Karpas-422 (cell line): ENCODE results near the gene DSCAM. TPM values are rescaled to one million over a fixed set of nuclear protein-coding genes. Genes with fewer than 3 reads are reported as not detected.

Source experiments
- DNase-seq: peaks from one replicate; pipeline ENCODE4 v3.0.0-alpha.2; 2015
- H2AFZ ChIP-seq: fragments of 200-600 bp; sonication (generic); 2 replicates; pipeline ENCODE4 v1.6.1; 2014; ENCODE audit warnings: antibody characterized with exemption, low read length, mixed read lengths
- H3K27ac ChIP-seq: fragments of 200-600 bp; sonication (generic); 2 replicates; pipeline ENCODE4 v1.5.1; 2014; ENCODE audit warnings: mild to moderate bottlenecking, low read length, moderate library complexity
- H3K27me3 ChIP-seq: fragments of 200-600 bp; sonication (generic); 2 replicates; pipeline ENCODE4 v1.6.1; 2014; ENCODE audit warnings: low read length, mixed read lengths
- H3K36me3 ChIP-seq: fragments of 200-600 bp; sonication (generic); 2 replicates; pipeline ENCODE4 v1.6.1; 2014; ENCODE audit warnings: low read length, mixed read lengths; ENCODE audit not compliant: insufficient read depth
- H3K4me1 ChIP-seq: fragments of 200-600 bp; sonication (generic); 2 replicates; pipeline ENCODE4 v1.6.1; 2014; ENCODE audit warnings: mild to moderate bottlenecking, low read length, mixed read lengths
- H3K4me2 ChIP-seq: fragments of 200-600 bp; sonication (generic); 2 replicates; pipeline ENCODE4 v1.6.1; 2014; ENCODE audit warnings: low read length, low read depth, mild to moderate bottlenecking; ENCODE audit not compliant: poor library complexity, severe bottlenecking
- H3K4me3 ChIP-seq: fragments of 200-600 bp; sonication (generic); 2 replicates; pipeline ENCODE4 v1.5.1; 2014; ENCODE audit warnings: mild to moderate bottlenecking, antibody characterized with exemption, low read length, mixed read lengths
- H3K79me2 ChIP-seq: fragments of 200-600 bp; sonication (generic); 2 replicates; pipeline ENCODE4 v1.6.1; 2014; ENCODE audit warnings: mild to moderate bottlenecking, low read length, mixed read lengths
- H3K9ac ChIP-seq: fragments of 200-600 bp; sonication (generic); 2 replicates; pipeline ENCODE4 v1.6.0; 2014; ENCODE audit warnings: low read length
- H3K9me2 ChIP-seq: fragments of 200-600 bp; sonication (generic), shearing (Covaris generic); replicated peaks from 2 replicates; pipeline ENCODE4 v1.6.0; 2014; ENCODE audit warnings: mild to moderate bottlenecking, low read length, moderate library complexity; ENCODE audit not compliant: insufficient read depth
- H3K9me3 ChIP-seq: fragments of 300-700, 200-600 bp; sonication (generic); 2 replicates; pipeline ENCODE4 v1.6.1; 2014; ENCODE audit warnings: low read length, mixed read lengths
- H4K20me1 ChIP-seq: fragments of 200-600 bp; sonication (generic); 2 replicates; pipeline ENCODE4 v1.6.1; 2014; ENCODE audit warnings: mild to moderate bottlenecking, antibody characterized with exemption, low read length, low read depth; ENCODE audit not compliant: insufficient read depth
- total RNA-seq: library from RNA; depleted of rRNA; stranded (reverse); fragments of >200 nt; shearing (Covaris generic); gene quantifications from 2 replicates; pipeline ENCODE4 v1.2.3, GENCODE V29; 2014; ENCODE audit warnings: low replicate concordance

DSCAM gene
- total RNA-seq, 1 experiment from 2014 or later: not detected

GRCh38 chr21:40678681-40679284 is 168.2 kb downstream of the DSCAM start:
- Histone ChIP-seq H3K79me2 (no peaks in the 10 kb centered on the region), H4K20me1 (no peaks in the 10 kb centered on the region), H3K9ac (no peak overlapping the region), H3K4me1 (no peaks in the 10 kb centered on the region), H3K36me3 (no peaks in the 10 kb centered on the region), H3K27ac (no peak overlapping the region), H3K27me3 (no peaks in the 10 kb centered on the region), H3K9me2 (no peaks in the 10 kb centered on the region), H2AFZ (no peak overlapping the region), H3K4me2 (no peak overlapping the region), H3K9me3 (peaks cover 25% of the 10 kb centered on the region), H3K4me3 (no peak overlapping the region)
- DNase-seq: no peak

GRCh38 chr21:40675017-40675416 is 171.9 kb downstream of the DSCAM start:
- Histone ChIP-seq H3K36me3 (no peaks in the 10 kb centered on the region), H3K4me1 (no peaks in the 10 kb centered on the region), H3K9me3 (peaks cover 17% of the 10 kb centered on the region; the same call in 1 of the 2 replicates), H3K27me3 (no peaks in the 10 kb centered on the region), H3K9me2 (no peaks in the 10 kb centered on the region), H3K9ac (no peak overlapping the region), H3K4me2 (no peak overlapping the region), H4K20me1 (no peaks in the 10 kb centered on the region), H3K27ac (no peak overlapping the region), H3K79me2 (no peaks in the 10 kb centered on the region), H2AFZ (no peak overlapping the region), H3K4me3 (no peak overlapping the region)
- no peak for DNase-seq

- no peak for DNase-seq
- Histone ChIP-seq H3K27ac (no peak overlapping the region), H2AFZ (no peak overlapping the region), H4K20me1 (no peaks in the 10 kb centered on the region), H3K27me3 (no peaks in the 10 kb centered on the region), H3K9ac (no peak overlapping the region), H3K9me3 (peaks cover 17% of the 10 kb centered on the region), H3K9me2 (no peaks in the 10 kb centered on the region), H3K4me2 (no peak overlapping the region), H3K4me1 (no peaks in the 10 kb centered on the region), H3K4me3 (no peak overlapping the region), H3K36me3 (no peaks in the 10 kb centered on the region), H3K79me2 (no peaks in the 10 kb centered on the region)
These were observed 174.4 kb downstream of the DSCAM start for GRCh38 chr21:40672602-40673001.

GRCh38 chr21:40671716-40672115 is 175.2 kb downstream of the DSCAM start:
- no peak overlapping the region for H2AFZ ChIP-seq
- H3K9me3 ChIP-seq: peaks cover 19% of the 10 kb centered on the region
- H3K27me3 ChIP-seq: no peaks in the 10 kb centered on the region
- no peaks in the 10 kb centered on the region for H3K36me3 ChIP-seq
- no peak overlapping the region for H3K27ac ChIP-seq
- H3K4me3 ChIP-seq: no peak overlapping the region
- no peaks in the 10 kb centered on the region for H4K20me1 ChIP-seq
- H3K4me2 ChIP-seq: no peak overlapping the region
- no peaks in the 10 kb centered on the region for H3K4me1 ChIP-seq
- no peaks in the 10 kb centered on the region for H3K79me2 ChIP-seq
- no peaks in the 10 kb centered on the region for H3K9me2 ChIP-seq
- DNase-seq: no peak
- no peak overlapping the region for H3K9ac ChIP-seq

- H3K9ac ChIP-seq: no peak overlapping the region
- H3K9me3 ChIP-seq: peaks cover 21% of the 10 kb centered on the region
- H3K4me3 ChIP-seq: no peak overlapping the region
- H3K27me3 ChIP-seq: no peaks in the 10 kb centered on the region
- H3K4me2 ChIP-seq: no peak overlapping the region
- no peaks in the 10 kb centered on the region for H3K79me2 ChIP-seq
- no peak overlapping the region for H3K27ac ChIP-seq
- H4K20me1 ChIP-seq: no peaks in the 10 kb centered on the region
- no peak for DNase-seq
- H3K36me3 ChIP-seq: no peaks in the 10 kb centered on the region
- no peak overlapping the region for H2AFZ ChIP-seq
- H3K4me1 ChIP-seq: no peaks in the 10 kb centered on the region
- no peaks in the 10 kb centered on the region for H3K9me2 ChIP-seq
These were observed 178.2 kb downstream of the DSCAM start for GRCh38 chr21:40668555-40669275.

GRCh38 chr21:40667967-40668366 is 179.0 kb downstream of the DSCAM start:
- H3K9me3 ChIP-seq: peaks cover 21% of the 10 kb centered on the region
- no peak overlapping the region for H3K9ac ChIP-seq
- H3K4me3 ChIP-seq: no peak overlapping the region
- no peak for DNase-seq
- H3K27ac ChIP-seq: no peak overlapping the region
- no peaks in the 10 kb centered on the region for H3K36me3 ChIP-seq
- no peaks in the 10 kb centered on the region for H4K20me1 ChIP-seq
- H3K4me1 ChIP-seq: no peaks in the 10 kb centered on the region
- H3K27me3 ChIP-seq: no peaks in the 10 kb centered on the region
- no peak overlapping the region for H3K4me2 ChIP-seq
- no peaks in the 10 kb centered on the region for H3K9me2 ChIP-seq
- no peak overlapping the region for H2AFZ ChIP-seq
- H3K79me2 ChIP-seq: no peaks in the 10 kb centered on the region

GRCh38 chr21:40662889-40663288 is 184.1 kb downstream of the DSCAM start:
- H3K27ac ChIP-seq: no peak overlapping the region
- no peaks in the 10 kb centered on the region for H3K9me2 ChIP-seq
- H3K79me2 ChIP-seq: no peaks in the 10 kb centered on the region
- no peak overlapping the region for H3K4me3 ChIP-seq
- no peaks in the 10 kb centered on the region for H3K36me3 ChIP-seq
- no peak overlapping the region for H3K9ac ChIP-seq
- no peak overlapping the region for H3K4me2 ChIP-seq
- no peaks in the 10 kb centered on the region for H3K4me1 ChIP-seq
- no peaks in the 10 kb centered on the region for H4K20me1 ChIP-seq
- no peak for DNase-seq
- H3K27me3 ChIP-seq: no peaks in the 10 kb centered on the region
- H3K9me3 ChIP-seq: peaks cover 29% of the 10 kb centered on the region
- H2AFZ ChIP-seq: no peak overlapping the region

- Histone ChIP-seq H3K9ac (no peak overlapping the region), H3K4me3 (no peak overlapping the region), H3K9me3 (peaks cover 20% of the 10 kb centered on the region), H3K4me2 (no peak overlapping the region), H3K27ac (no peak overlapping the region), H3K4me1 (no peaks in the 10 kb centered on the region), H3K36me3 (no peaks in the 10 kb centered on the region), H3K79me2 (no peaks in the 10 kb centered on the region), H4K20me1 (no peaks in the 10 kb centered on the region), H3K27me3 (no peaks in the 10 kb centered on the region), H3K9me2 (no peaks in the 10 kb centered on the region), H2AFZ (no peak overlapping the region)
- DNase-seq: no peak
These were observed 186.5 kb downstream of the DSCAM start for GRCh38 chr21:40660461-40660860.
